Cardiac fibroblast (primary cell): Measurements from ENCODE around the gene HAND2.
A peak's percentile ranks its signal among the peaks of the same experiment; 100 is the strongest.

Source experiments
- DNase-seq, 2 donors: peaks; one replicate each; pipeline versions ENCODE4 v3.0.0 to v3.0.0-alpha.2; 2010; ENCODE audit warnings: low read depth in 2 of 2
- H3K4me3 ChIP-seq, 2 donors: replicated peaks in 1 of 2; 1 replicate in 1 of 2; 2 replicates in 1 of 2; pipeline ENCODE4 v1.5.1; 2011; ENCODE audit warnings: low read depth in 2 of 2, low read length in 2 of 2, mild to moderate bottlenecking in 2 of 2, moderate library complexity in 1 of 2
- TF ChIP-seq, protein P1 (sequence below): IDR thresholded peaks from one replicate; pipeline ENCODE4 v1.5.1; 2011; ENCODE audit warnings: low read depth, mild to moderate bottlenecking, low read length, inconsistent platforms

HAND2 gene

DNA sequence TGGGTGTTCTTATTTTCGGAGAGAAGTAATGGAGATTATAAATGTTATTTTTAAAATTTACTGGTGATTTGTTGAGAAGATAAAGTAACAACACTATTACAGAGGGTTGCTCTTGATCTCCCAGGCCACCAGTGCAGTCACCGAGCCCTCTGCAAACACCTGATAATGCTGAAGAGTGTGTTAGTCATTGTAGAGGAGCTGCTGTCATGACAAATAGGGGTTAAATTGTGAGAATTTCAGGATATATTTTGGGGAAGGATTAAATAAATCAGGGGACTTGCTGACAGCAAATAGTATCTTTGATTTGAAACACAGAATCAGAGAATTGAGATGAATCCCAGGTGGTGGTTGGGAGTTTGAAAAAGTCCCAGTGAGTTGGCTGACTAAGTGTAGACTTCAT lies 16.7 kb upstream of the HAND2 start:
- no peak for DNase-seq
- H3K4me3 ChIP-seq = no peak overlapping the region
- TF ChIP-seq, protein P1, sequence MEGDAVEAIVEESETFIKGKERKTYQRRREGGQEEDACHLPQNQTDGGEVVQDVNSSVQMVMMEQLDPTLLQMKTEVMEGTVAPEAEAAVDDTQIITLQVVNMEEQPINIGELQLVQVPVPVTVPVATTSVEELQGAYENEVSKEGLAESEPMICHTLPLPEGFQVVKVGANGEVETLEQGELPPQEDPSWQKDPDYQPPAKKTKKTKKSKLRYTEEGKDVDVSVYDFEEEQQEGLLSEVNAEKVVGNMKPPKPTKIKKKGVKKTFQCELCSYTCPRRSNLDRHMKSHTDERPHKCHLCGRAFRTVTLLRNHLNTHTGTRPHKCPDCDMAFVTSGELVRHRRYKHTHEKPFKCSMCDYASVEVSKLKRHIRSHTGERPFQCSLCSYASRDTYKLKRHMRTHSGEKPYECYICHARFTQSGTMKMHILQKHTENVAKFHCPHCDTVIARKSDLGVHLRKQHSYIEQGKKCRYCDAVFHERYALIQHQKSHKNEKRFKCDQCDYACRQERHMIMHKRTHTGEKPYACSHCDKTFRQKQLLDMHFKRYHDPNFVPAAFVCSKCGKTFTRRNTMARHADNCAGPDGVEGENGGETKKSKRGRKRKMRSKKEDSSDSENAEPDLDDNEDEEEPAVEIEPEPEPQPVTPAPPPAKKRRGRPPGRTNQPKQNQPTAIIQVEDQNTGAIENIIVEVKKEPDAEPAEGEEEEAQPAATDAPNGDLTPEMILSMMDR = no peak

DNA sequence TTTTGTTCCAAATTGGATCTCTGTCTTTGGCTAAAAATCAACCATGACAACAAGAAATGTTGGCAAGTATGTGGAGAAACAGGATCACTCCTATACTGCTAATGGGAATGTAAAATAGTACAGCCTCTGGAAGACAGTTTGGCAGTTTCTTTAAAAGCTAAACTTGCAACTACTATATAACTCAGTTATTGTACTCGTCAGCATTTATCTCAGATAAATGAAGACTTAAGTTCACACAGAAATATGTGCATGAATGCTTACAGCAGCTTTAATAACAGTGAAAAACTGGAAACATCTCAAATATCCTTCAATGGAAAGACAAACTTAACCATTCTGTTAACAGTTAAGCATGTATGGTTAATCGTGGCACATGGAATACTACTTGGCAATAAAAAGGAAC lies 15.4 kb upstream of the HAND2 start:
- no peak overlapping the region for H3K4me3 ChIP-seq
- TF ChIP-seq, protein P1 = no peak
- DNase-seq = no peak

DNA sequence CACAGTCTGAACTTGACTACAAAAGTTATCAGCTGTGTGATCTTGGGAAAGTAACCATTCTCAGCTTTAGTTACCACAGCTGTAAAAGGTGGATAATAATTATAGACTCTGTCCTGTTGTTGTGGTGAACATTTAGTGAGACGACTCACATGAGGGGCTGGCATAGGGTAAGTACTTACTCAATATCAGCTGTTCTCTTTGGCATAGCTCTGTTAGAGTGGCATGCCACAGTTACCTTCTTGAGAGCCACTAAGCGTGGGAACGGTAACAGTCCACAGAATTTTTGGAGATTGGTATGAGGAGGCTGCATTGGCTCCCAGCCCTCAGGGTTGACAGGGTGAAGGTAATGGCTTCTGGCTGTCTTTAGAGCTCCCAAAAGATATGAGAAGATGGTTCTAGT lies 13.2 kb upstream of the HAND2 start:
- DNase-seq = no peak
- no peak overlapping the region for H3K4me3 ChIP-seq
- TF ChIP-seq, protein P1 = no peak

DNA sequence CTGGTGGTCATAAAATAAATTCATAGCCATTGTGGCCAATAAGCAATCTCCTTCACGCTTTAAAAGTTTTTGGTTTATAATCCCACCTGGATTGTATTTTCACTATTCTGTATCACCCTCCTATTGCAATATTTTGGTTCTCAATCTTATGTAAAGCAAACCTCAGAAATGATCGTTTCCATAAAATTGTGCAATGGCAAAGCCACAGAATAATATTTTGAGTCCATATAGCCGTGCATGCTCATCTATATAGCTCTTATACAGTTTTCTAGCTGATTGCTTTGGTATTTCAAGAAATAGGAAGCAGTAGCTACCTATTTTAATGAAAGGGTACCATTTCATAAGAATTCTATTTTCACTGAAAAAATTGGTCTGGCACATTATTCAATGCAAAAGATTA lies 10.0 kb upstream of the HAND2 start:
- TF ChIP-seq, protein P1 = no peak
- H3K4me3 ChIP-seq = no peak overlapping the region
- DNase-seq = no peak

DNA sequence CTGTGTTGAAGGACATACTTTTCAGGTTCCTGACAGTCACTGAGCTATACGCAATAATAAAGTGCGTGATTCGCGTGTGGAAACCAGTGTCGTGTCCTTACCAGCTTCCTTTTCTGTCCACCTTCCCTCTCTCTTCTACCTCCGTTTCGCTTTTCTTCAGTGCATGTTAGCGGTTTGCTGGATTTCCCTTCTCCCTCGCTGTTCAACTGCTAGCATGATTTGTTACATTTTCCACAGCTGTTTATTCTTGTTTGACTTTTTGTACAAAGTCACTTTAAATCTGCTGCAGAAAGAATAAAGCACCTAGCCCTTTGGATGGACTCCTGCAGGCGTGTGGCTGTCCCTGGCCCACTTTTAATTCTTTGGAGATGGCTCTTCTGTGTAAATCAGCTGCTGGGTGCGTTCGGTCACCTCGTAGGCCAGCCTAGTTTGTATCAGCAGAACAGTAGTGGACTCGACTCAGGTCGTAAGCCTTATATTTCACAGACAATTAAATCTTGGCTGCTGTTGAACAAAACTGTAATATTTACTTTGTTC lies 8.9 kb upstream of the HAND2 start:
- H3K4me3 ChIP-seq = peak overlapping the region; percentile 42 to 51
- TF ChIP-seq, protein P1 = no peak
- peak in 1 of 2 donors; percentile 25 for DNase-seq

DNA sequence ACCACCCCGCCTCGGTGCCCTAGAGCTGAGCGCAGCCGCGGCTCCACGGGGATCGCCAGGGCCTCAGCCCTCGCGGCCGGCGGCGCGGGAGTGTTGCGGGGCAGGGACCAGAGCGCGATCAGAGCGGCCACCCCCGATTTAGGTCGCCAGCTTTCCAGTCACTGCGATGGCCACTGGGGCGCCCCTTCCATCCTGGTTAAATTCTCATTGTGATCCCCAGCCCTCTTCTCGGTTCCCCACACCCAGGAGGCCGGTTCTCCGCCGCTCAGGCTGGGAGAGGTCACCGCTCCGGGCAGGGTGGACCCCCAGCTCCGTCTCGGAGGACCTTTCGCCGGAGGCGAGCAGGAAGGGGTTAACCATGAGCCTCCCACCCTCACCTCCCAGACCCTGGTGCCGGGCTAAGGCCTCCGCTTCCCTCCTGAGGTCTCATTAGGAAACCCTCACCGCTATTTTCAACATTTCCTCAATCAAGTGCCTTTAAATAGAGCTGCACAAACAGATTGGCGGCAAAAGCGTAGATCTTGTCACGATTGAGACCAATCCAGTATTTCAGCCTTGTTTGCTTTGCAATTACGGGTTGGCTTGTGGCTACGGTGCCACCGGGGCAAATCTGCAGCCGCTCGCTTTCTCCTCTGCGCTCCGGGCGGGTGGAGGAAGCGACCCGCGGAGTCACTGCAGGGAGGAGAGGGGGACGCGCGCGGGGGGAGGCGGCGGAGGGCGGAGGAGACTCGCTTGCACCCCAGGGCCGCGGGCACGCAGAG lies 8.3 kb upstream of the HAND2 start:
- peak overlapping the region; percentile 42 to 51 for H3K4me3 ChIP-seq

More for the DNA sequence above, 8.3 kb upstream of the HAND2 start:
- peak in 1 of 2 donors; percentile 35 for DNase-seq
- TF ChIP-seq, protein P1 = no peak
